Measurements from ENCODE around the gene THOC2. TPM values are rescaled to one million over a fixed set of nuclear protein-coding genes. Genes with fewer than 3 reads are reported as not detected.
"Not testable (repeated sequence)": the region's sequence is repeated elsewhere in the genome, so short reads cannot be mapped to it uniquely, and the experiment has no call there.

The THOC2 gene
- total RNA-seq, 1 donor from 2014 or later: 91.1 TPM

- Mint-ChIP-seq H3K36me3 (ENCODE audit: low read depth) (no peaks in the 10 kb centered on the region), H3K9me3 (no peaks in the 10 kb centered on the region), H3K4me1 (no peaks in the 10 kb centered on the region), H3K4me3 (no peak overlapping the region), H3K27ac (ENCODE audit: unreplicated experiment) (no peak overlapping the region), H3K27me3 (ENCODE audit: low read depth) (no peaks in the 10 kb centered on the region)
- no peak for DNase-seq (ENCODE audit: low read depth, low spot score)
- TF ChIP-seq CTCF (conservative IDR thresholded peaks at IDR 0.05): no peak
Observed at GRCh38 chrX:123695242-123695641, 37.6 kb downstream of the THOC2 start.

- no peak for TF ChIP-seq CTCF (conservative IDR thresholded peaks at IDR 0.05)
- Mint-ChIP-seq H3K4me3 (no peak overlapping the region), H3K36me3 (ENCODE audit: low read depth) (no peaks in the 10 kb centered on the region), H3K27ac (ENCODE audit: unreplicated experiment) (no peak overlapping the region), H3K4me1 (no peaks in the 10 kb centered on the region), H3K9me3 (no peaks in the 10 kb centered on the region), H3K27me3 (ENCODE audit: low read depth) (no peaks in the 10 kb centered on the region)
- no peak for DNase-seq (ENCODE audit: low read depth, low spot score)
Observed at GRCh38 chrX:123691776-123692175, 41.1 kb downstream of the THOC2 start.

- H3K4me3 Mint-ChIP-seq: no peak overlapping the region
- no peaks in the 10 kb centered on the region for H3K27me3 Mint-ChIP-seq (ENCODE audit: low read depth)
- no peak for DNase-seq (ENCODE audit: low read depth, low spot score)
- no peaks in the 10 kb centered on the region for H3K4me1 Mint-ChIP-seq
- peaks cover 5% of the 10 kb centered on the region for H3K9me3 Mint-ChIP-seq
- no peak overlapping the region for H3K27ac Mint-ChIP-seq (ENCODE audit: unreplicated experiment)
- H3K36me3 Mint-ChIP-seq (ENCODE audit: low read depth): peaks cover 9% of the 10 kb centered on the region
- TF ChIP-seq CTCF (conservative IDR thresholded peaks at IDR 0.05): no peak
Observed at GRCh38 chrX:123688524-123688923, 44.3 kb downstream of the THOC2 start.

- Mint-ChIP-seq H3K36me3 (ENCODE audit: low read depth) (peaks cover 21% of the 10 kb centered on the region), H3K4me1 (no peaks in the 10 kb centered on the region), H3K27ac (ENCODE audit: unreplicated experiment) (no peak overlapping the region), H3K4me3 (no peak overlapping the region), H3K27me3 (ENCODE audit: low read depth) (no peaks in the 10 kb centered on the region), H3K9me3 (peaks cover 9% of the 10 kb centered on the region)
- TF ChIP-seq CTCF (conservative IDR thresholded peaks at IDR 0.05): no peak
- no peak for DNase-seq (ENCODE audit: low read depth, low spot score)
Observed at GRCh38 chrX:123685232-123685631, 47.6 kb downstream of the THOC2 start.

GRCh38 chrX:123682186-123682585 is 50.7 kb downstream of the THOC2 start:
- Mint-ChIP-seq H3K27me3 (ENCODE audit: low read depth) (no peaks in the 10 kb centered on the region), H3K9me3 (peaks cover 18% of the 10 kb centered on the region), H3K27ac (ENCODE audit: unreplicated experiment) (no peak overlapping the region), H3K36me3 (ENCODE audit: low read depth) (peaks cover 33% of the 10 kb centered on the region), H3K4me3 (no peak overlapping the region), H3K4me1 (no peaks in the 10 kb centered on the region)
- DNase-seq (ENCODE audit: low read depth, low spot score): no peak
- TF ChIP-seq CTCF (conservative IDR thresholded peaks at IDR 0.05): no peak

- Mint-ChIP-seq H3K36me3 (ENCODE audit: low read depth) (peaks cover 31% of the 10 kb centered on the region), H3K9me3 (peaks cover 17% of the 10 kb centered on the region)
- not testable (repeated sequence) for H3K27me3 Mint-ChIP-seq (ENCODE audit: low read depth); H3K27ac Mint-ChIP-seq (ENCODE audit: unreplicated experiment); H3K4me3 Mint-ChIP-seq; H3K4me1 Mint-ChIP-seq; DNase-seq (ENCODE audit: low read depth, low spot score)
Observed at GRCh38 chrX:123679733-123680460, 53.0 kb downstream of the THOC2 start.
